HCT116 (cell line): Measurements from ENCODE around the gene GATC. TPM values are rescaled to one million over a fixed set of nuclear protein-coding genes. Genes with fewer than 3 reads are reported as not detected.

Source experiments
- ATAC-seq: fragments of 200-7000 bp; cut with Tn5 transposase; 2 replicates; pipeline ENCODE4 v1.9.1; 2020; ENCODE audit warnings: mild to moderate bottlenecking, moderate library complexity
- BruUV-seq: library from RNA; stranded (reverse); fragments of 400-500 nt; replicated peaks from 2 replicates; lab custom pipeline; 2021; lab: Mats Ljungman, UMichigan
- CTCF ChIA-PET: fragments of 300-600 bp; sonication (Branson Sonifier 250); formaldehyde crosslinking; loops from one replicate; lab custom pipeline; 2021; ENCODE audit warnings: antibody characterized with exemption; lab: Charles Lee
- POLR2A ChIA-PET: fragments of 300-600, 350-600 bp; sonication (Branson Sonifier 250); formaldehyde crosslinking; loops from one replicate; lab custom pipeline; 2021; ENCODE audit warnings: antibody characterized with exemption; lab: Charles Lee
- RAD21 ChIA-PET, 2 experiments: fragments of 300-600 bp; sonication (Branson Sonifier 250); formaldehyde crosslinking; loops; one replicate each; lab custom pipeline; 2023; ENCODE audit warnings: low total read pairs in 2 of 2; ENCODE audit not compliant: uncharacterized antibody in 2 of 2, unreplicated experiment in 2 of 2, low non-redundant PET in 1 of 2; lab: Charles Lee
- DNase-seq: peaks from one replicate; pipeline ENCODE4 v3.0.0-alpha.2; 2010; ENCODE audit warnings: low read depth, low spot score
- H2AFZ ChIP-seq: fragments of 200-600 bp; shearing (Covaris generic), sonication (generic); 2 replicates; pipeline ENCODE4 v1.6.1; 2017; ENCODE audit warnings: low read depth, mixed run types, mixed read lengths, antibody characterized with exemption, low read length; ENCODE audit not compliant: poor library complexity, severe bottlenecking
- H3K27ac ChIP-seq: 2 replicates; pipeline ENCODE4 v1.5.1; 2012; ENCODE audit warnings: low read depth, low read length
- H3K27me3 ChIP-seq: fragments of 200-600 bp; sonication (generic); 2 replicates; pipeline ENCODE4 v1.6.1; 2016; ENCODE audit warnings: mixed run types, low read length, mixed read lengths; ENCODE audit not compliant: insufficient read depth
- H3K36me3 ChIP-seq, 2 experiments: fragments of 200-500 bp in 1 of 2; fragments of 200-600 bp in 1 of 2; sonication (Bioruptor generic) in 1 of 2; sonication (generic) in 1 of 2; 2 replicates each; pipeline versions ENCODE4 v1.5.1 to v1.6.1; 2014 to 2016; ENCODE audit warnings: low read length in 2 of 2, inconsistent platforms in 1 of 2, mixed read lengths in 1 of 2, mixed run types in 1 of 2; ENCODE audit not compliant: insufficient read depth in 2 of 2, control insufficient read depth in 1 of 2
- H3K4me1 ChIP-seq, 2 experiments: fragments of 200-600 bp in 1 of 2; sonication (generic) in 1 of 2; 2 replicates each; pipeline versions ENCODE4 v1.5.1 to v1.6.1; 2012 to 2017; ENCODE audit warnings: low read length in 2 of 2, inconsistent platforms in 1 of 2, mild to moderate bottlenecking in 1 of 2, mixed read lengths in 1 of 2, mixed run types in 1 of 2, moderate library complexity in 1 of 2; ENCODE audit not compliant: insufficient read depth in 2 of 2, control insufficient read depth in 1 of 2
- H3K4me2 ChIP-seq: fragments of 200-600 bp; sonication (generic); 2 replicates; pipeline ENCODE4 v1.6.1; 2017; ENCODE audit warnings: mixed run types, low read length, mixed read lengths
- H3K4me3 ChIP-seq, 2 experiments: fragments of 200-600 bp in 1 of 2; sonication (generic) in 1 of 2; replicated peaks in 1 of 2; 2 replicates each; pipeline ENCODE4 v1.5.1; 2011 to 2016; ENCODE audit warnings: low read length in 2 of 2, control low read depth in 1 of 2, low read depth in 1 of 2, mild to moderate bottlenecking in 1 of 2, mixed read lengths in 1 of 2, mixed run types in 1 of 2
- H3K79me2 ChIP-seq: fragments of 200-600 bp; sonication (generic); 2 replicates; pipeline ENCODE4 v1.6.1; 2017; ENCODE audit warnings: mild to moderate bottlenecking, mixed run types, low read length, moderate library complexity, mixed read lengths; ENCODE audit not compliant: insufficient read depth
- H3K9ac ChIP-seq: fragments of 200-600 bp; sonication (generic); 2 replicates; pipeline ENCODE4 v1.6.1; 2016; ENCODE audit warnings: low read length, mixed read lengths
- H3K9me2 ChIP-seq: fragments of 200-600 bp; sonication (generic), shearing (Covaris generic); 2 replicates; pipeline ENCODE4 v1.6.1; 2017; ENCODE audit warnings: mixed run types, mild to moderate bottlenecking, moderate library complexity; ENCODE audit not compliant: insufficient read depth
- H3K9me3 ChIP-seq, 2 experiments: fragments of 200-500 bp in 1 of 2; fragments of 200-600 bp in 1 of 2; sonication (Bioruptor generic) in 1 of 2; sonication (generic) in 1 of 2; 2 replicates each; pipeline ENCODE4 v1.6.1; 2014 to 2017; ENCODE audit warnings: low read length in 2 of 2, mixed read lengths in 2 of 2, inconsistent platforms in 1 of 2, low read depth in 1 of 2, mild to moderate bottlenecking in 1 of 2, mixed run types in 1 of 2, moderate library complexity in 1 of 2; ENCODE audit not compliant: control insufficient read depth in 1 of 2, insufficient read depth in 1 of 2
- H4K20me1 ChIP-seq: fragments of 200-600 bp; sonication (generic), shearing (Covaris generic); 2 replicates; pipeline ENCODE4 v1.6.1; 2017; ENCODE audit warnings: mixed run types, mild to moderate bottlenecking, moderate library complexity; ENCODE audit not compliant: insufficient read depth
- CBX3 ChIP-seq: IDR thresholded peaks from 2 replicates; pipeline ENCODE4 v1.6.1; 2012; ENCODE audit warnings: low read depth
- ELF1 ChIP-seq: IDR thresholded peaks from 2 replicates; pipeline ENCODE4 v1.6.1; 2012; ENCODE audit warnings: low read depth, borderline replicate concordance
- EZH2 ChIP-seq: fragments of 200-600 bp; sonication (generic); IDR thresholded peaks from 2 replicates; pipeline ENCODE4 v1.6.1; 2017; ENCODE audit warnings: antibody characterized with exemption, mixed run types
- EZH2phosphoT487 ChIP-seq: fragments of 200-600 bp; IDR thresholded peaks from 2 replicates; pipeline ENCODE4 v1.6.1; 2018; ENCODE audit warnings: antibody characterized with exemption, borderline replicate concordance
- FOSL1 ChIP-seq: IDR thresholded peaks from 2 replicates; pipeline ENCODE4 v1.6.1; 2012; ENCODE audit warnings: low read depth
- POLR2A ChIP-seq: IDR thresholded peaks from 2 replicates; pipeline ENCODE4 v1.7.0; 2011; ENCODE audit warnings: borderline replicate concordance; ENCODE audit not compliant: insufficient read depth, insufficient read length; ENCODE audit errors: extremely low read depth
- RAD21 ChIP-seq: IDR thresholded peaks from 2 replicates; pipeline ENCODE4 v1.6.1; 2012; ENCODE audit warnings: low read depth, mild to moderate bottlenecking
- SIN3A ChIP-seq: IDR thresholded peaks from 2 replicates; pipeline ENCODE4 v1.6.1; 2012; ENCODE audit warnings: low read depth
- SP1 ChIP-seq: IDR thresholded peaks from 2 replicates; pipeline ENCODE4 v1.6.1; 2012; ENCODE audit warnings: low read depth
- SRF ChIP-seq: IDR thresholded peaks from 2 replicates; pipeline ENCODE4 v1.6.1; 2012; ENCODE audit warnings: low read depth
- TCF7L2 ChIP-seq: IDR thresholded peaks from 2 replicates; pipeline ENCODE4 v1.7.0; 2011; ENCODE audit warnings: borderline replicate concordance, inconsistent platforms; ENCODE audit not compliant: insufficient read depth, insufficient read length; ENCODE audit errors: extremely low read depth
- YY1 ChIP-seq: IDR thresholded peaks from 2 replicates; pipeline ENCODE4 v1.6.1; 2011; ENCODE audit warnings: low read length, low read depth, moderate library complexity, mild to moderate bottlenecking; ENCODE audit not compliant: insufficient replicate concordance; ENCODE audit errors: extremely low read depth
- ZFX ChIP-seq: fragments of 450-650 bp; IDR thresholded peaks from 2 replicates; pipeline ENCODE4 v1.6.1; 2017
- ZNF274 ChIP-seq: fragments of 200-500 bp; sonication (Bioruptor generic); IDR thresholded peaks from 2 replicates; pipeline ENCODE4 v1.6.1; 2014; ENCODE audit warnings: mild to moderate bottlenecking, low read depth, low read length, inconsistent platforms
- intact Hi-C: fragments of 100-400 bp; cut with micrococcal nuclease; formaldehyde crosslinking; loops from 2 replicates; pipeline ENCODE4 v1.10.0; 2022
- total RNA-seq: library from RNA; stranded (reverse); gene quantifications from one replicate; pipeline ENCODE4 v1.2.1, GENCODE V29; 2021; ENCODE audit not compliant: unreplicated experiment
- TF ChIP-seq, protein P1 (sequence below): IDR thresholded peaks from 2 replicates; pipeline ENCODE4 v1.6.1; 2012
- TF ChIP-seq, protein P2 (sequence below): IDR thresholded peaks from 2 replicates; pipeline ENCODE4 v1.6.1; 2011; ENCODE audit warnings: mild to moderate bottlenecking, low read length, moderate library complexity; ENCODE audit not compliant: insufficient replicate concordance; ENCODE audit errors: extremely low read depth
- TF ChIP-seq, protein P3 (sequence below), 3 experiments: fragments of 200-600 bp in 1 of 3; sonication (generic) in 1 of 3; IDR thresholded peaks in 2 of 3; conservative IDR thresholded peaks in 1 of 3; 2 replicates each; pipeline ENCODE4 v1.5.1; 2012 to 2017; ENCODE audit warnings: low read depth in 2 of 3, low read length in 2 of 3, antibody characterized with exemption in 1 of 3, borderline replicate concordance in 1 of 3, control low read depth in 1 of 3, mild to moderate bottlenecking in 1 of 3, mixed read lengths in 1 of 3, mixed run types in 1 of 3, moderate library complexity in 1 of 3; ENCODE audit not compliant: insufficient read depth in 1 of 3
- TF ChIP-seq, protein P4 (sequence below): IDR thresholded peaks from 2 replicates; pipeline ENCODE4 v1.6.1; 2012; ENCODE audit warnings: low read depth
- TF ChIP-seq, protein P5 (sequence below): IDR thresholded peaks from 2 replicates; pipeline ENCODE4 v1.6.1; 2012

Gene GATC
- total RNA-seq, 1 experiment from 2014 or later: 48.7 TPM

DNA sequence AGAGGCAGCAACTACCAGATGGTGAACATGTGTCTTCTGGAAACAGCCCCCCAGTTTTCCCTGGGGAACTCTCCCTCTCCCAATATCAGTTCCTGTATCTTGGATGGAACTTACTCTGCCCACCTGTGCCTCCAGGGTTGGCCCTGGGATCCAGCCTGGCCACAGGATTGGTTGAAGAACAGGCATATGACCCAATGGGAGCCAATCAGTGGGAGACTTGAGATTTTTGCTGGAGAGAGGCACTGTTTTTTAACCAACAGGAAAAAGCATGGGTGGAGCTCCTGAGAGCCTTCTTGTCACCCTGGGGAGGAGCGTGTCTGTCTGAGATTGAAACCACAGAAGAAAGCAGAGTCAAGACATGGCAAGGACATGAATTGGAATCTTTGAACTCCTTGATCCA lies 42.0 kb upstream of the GATC start (continued):
- no peak for TF ChIP-seq ZFX
- TF ChIP-seq, all 23 proteins: peak for 0

DNA sequence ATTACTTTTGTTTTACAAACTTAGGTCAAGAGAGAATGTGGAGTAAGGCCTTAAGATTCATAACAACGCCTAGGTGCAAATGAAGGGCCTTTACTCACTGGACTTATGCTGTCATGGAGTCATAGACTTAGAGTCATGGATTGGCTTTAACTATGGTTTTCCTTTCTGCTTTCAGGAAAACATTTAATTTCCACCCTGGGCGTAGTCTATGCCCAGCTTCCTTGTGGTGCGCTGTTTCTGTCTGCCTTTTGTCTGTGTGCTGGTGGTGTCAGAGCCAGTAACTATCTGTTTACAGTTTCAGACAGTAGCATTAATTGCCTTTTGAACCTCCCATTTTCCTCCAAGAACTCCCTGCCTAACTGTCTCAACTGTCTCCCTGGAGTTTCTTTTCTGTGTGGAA lies 40.2 kb upstream of the GATC start:
- no peaks in the 10 kb centered on the region for H3K27me3 ChIP-seq
- TF ChIP-seq, protein P1, sequence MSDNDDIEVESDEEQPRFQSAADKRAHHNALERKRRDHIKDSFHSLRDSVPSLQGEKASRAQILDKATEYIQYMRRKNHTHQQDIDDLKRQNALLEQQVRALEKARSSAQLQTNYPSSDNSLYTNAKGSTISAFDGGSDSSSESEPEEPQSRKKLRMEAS: no peak
- TF ChIP-seq, protein P2, sequence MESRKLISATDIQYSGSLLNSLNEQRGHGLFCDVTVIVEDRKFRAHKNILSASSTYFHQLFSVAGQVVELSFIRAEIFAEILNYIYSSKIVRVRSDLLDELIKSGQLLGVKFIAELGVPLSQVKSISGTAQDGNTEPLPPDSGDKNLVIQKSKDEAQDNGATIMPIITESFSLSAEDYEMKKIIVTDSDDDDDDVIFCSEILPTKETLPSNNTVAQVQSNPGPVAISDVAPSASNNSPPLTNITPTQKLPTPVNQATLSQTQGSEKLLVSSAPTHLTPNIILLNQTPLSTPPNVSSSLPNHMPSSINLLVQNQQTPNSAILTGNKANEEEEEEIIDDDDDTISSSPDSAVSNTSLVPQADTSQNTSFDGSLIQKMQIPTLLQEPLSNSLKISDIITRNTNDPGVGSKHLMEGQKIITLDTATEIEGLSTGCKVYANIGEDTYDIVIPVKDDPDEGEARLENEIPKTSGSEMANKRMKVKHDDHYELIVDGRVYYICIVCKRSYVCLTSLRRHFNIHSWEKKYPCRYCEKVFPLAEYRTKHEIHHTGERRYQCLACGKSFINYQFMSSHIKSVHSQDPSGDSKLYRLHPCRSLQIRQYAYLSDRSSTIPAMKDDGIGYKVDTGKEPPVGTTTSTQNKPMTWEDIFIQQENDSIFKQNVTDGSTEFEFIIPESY: no peak
- TF ChIP-seq ZNF274 (no peak), TCF7L2 (no peak), YY1 (no peak), CBX3 (no peak), EZH2 (no peak), POLR2A (no peak), SRF (no peak), RAD21 (no peak), FOSL1 (no peak), SIN3A (no peak), SP1 (no peak), ZFX (no peak), EZH2phosphoT487 (no peak), ELF1 (no peak)
- TF ChIP-seq, protein P3, sequence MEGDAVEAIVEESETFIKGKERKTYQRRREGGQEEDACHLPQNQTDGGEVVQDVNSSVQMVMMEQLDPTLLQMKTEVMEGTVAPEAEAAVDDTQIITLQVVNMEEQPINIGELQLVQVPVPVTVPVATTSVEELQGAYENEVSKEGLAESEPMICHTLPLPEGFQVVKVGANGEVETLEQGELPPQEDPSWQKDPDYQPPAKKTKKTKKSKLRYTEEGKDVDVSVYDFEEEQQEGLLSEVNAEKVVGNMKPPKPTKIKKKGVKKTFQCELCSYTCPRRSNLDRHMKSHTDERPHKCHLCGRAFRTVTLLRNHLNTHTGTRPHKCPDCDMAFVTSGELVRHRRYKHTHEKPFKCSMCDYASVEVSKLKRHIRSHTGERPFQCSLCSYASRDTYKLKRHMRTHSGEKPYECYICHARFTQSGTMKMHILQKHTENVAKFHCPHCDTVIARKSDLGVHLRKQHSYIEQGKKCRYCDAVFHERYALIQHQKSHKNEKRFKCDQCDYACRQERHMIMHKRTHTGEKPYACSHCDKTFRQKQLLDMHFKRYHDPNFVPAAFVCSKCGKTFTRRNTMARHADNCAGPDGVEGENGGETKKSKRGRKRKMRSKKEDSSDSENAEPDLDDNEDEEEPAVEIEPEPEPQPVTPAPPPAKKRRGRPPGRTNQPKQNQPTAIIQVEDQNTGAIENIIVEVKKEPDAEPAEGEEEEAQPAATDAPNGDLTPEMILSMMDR (IDR thresholded peaks at IDR 0.05 in 2 of 3, conservative IDR thresholded peaks at IDR 0.05 in 1 of 3; ENCODE audit: borderline replicate concordance in 1 of 3, insufficient read depth in 1 of 3, low read depth in 2 of 3, low read length in 2 of 3): no peak
- TF ChIP-seq, protein P4, sequence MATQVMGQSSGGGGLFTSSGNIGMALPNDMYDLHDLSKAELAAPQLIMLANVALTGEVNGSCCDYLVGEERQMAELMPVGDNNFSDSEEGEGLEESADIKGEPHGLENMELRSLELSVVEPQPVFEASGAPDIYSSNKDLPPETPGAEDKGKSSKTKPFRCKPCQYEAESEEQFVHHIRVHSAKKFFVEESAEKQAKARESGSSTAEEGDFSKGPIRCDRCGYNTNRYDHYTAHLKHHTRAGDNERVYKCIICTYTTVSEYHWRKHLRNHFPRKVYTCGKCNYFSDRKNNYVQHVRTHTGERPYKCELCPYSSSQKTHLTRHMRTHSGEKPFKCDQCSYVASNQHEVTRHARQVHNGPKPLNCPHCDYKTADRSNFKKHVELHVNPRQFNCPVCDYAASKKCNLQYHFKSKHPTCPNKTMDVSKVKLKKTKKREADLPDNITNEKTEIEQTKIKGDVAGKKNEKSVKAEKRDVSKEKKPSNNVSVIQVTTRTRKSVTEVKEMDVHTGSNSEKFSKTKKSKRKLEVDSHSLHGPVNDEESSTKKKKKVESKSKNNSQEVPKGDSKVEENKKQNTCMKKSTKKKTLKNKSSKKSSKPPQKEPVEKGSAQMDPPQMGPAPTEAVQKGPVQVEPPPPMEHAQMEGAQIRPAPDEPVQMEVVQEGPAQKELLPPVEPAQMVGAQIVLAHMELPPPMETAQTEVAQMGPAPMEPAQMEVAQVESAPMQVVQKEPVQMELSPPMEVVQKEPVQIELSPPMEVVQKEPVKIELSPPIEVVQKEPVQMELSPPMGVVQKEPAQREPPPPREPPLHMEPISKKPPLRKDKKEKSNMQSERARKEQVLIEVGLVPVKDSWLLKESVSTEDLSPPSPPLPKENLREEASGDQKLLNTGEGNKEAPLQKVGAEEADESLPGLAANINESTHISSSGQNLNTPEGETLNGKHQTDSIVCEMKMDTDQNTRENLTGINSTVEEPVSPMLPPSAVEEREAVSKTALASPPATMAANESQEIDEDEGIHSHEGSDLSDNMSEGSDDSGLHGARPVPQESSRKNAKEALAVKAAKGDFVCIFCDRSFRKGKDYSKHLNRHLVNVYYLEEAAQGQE: no peak
- TF ChIP-seq, protein P5, sequence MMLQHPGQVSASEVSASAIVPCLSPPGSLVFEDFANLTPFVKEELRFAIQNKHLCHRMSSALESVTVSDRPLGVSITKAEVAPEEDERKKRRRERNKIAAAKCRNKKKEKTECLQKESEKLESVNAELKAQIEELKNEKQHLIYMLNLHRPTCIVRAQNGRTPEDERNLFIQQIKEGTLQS: no peak
- no peak overlapping the region for H2AFZ ChIP-seq
- RAD21 ChIA-PET: no interaction called here
- no peaks in the 10 kb centered on the region for H3K9me3 ChIP-seq
- no peak overlapping the region for H3K27ac ChIP-seq
- ATAC-seq: no peak
- no peak overlapping the region for H3K4me3 ChIP-seq
- H3K9me2 ChIP-seq: no peaks in the 10 kb centered on the region
- no peaks in the 10 kb centered on the region for H3K79me2 ChIP-seq
- no peak overlapping the region for H3K9ac ChIP-seq
- no peaks in the 10 kb centered on the region for H4K20me1 ChIP-seq
- no peaks in the 10 kb centered on the region for H3K36me3 ChIP-seq
- CTCF ChIA-PET: no interaction called here
- no TSS peak for BruUV-seq
- POLR2A ChIA-PET: no interaction called here
- intact Hi-C loops: no loop called here
- H3K4me2 ChIP-seq: no peak overlapping the region
- DNase-seq: no peak
- no peaks in the 10 kb centered on the region for H3K4me1 ChIP-seq
